KMS-11 (cell line): Measurements from ENCODE around the gene MYL4.
"Not testable (repeated sequence)": the region's sequence is repeated elsewhere in the genome, so short reads cannot be mapped to it uniquely, and the experiment has no call there.

Source experiments
- H2AFZ ChIP-seq: fragments of 200-600 bp; sonication (generic); 2 replicates; pipeline ENCODE4 v1.6.1; 2016; ENCODE audit warnings: antibody characterized with exemption, mixed run types, low read depth
- H3K27ac ChIP-seq: fragments of 200-600 bp; sonication (generic); 2 replicates; pipeline ENCODE4 v1.6.1; 2016; ENCODE audit warnings: mild to moderate bottlenecking, mixed run types
- H3K27me3 ChIP-seq: fragments of 200-600 bp; sonication (generic); 2 replicates; pipeline ENCODE4 v1.6.1; 2017; ENCODE audit warnings: mild to moderate bottlenecking, low read depth, mixed run types, moderate library complexity; ENCODE audit not compliant: insufficient read depth
- H3K36me3 ChIP-seq: fragments of 200-600 bp; sonication (generic); 2 replicates; pipeline ENCODE4 v1.6.1; 2017; ENCODE audit warnings: mild to moderate bottlenecking, mixed run types; ENCODE audit not compliant: insufficient read depth
- H3K4me1 ChIP-seq: fragments of 200-600 bp; sonication (generic); 2 replicates; pipeline ENCODE4 v1.6.1; 2016; ENCODE audit warnings: mild to moderate bottlenecking, low read depth, mixed run types; ENCODE audit not compliant: poor library complexity, severe bottlenecking
- H3K4me2 ChIP-seq: fragments of 200-600 bp; sonication (generic); 2 replicates; pipeline ENCODE4 v1.7.0; 2016; ENCODE audit warnings: mild to moderate bottlenecking, mixed run types
- H3K4me3 ChIP-seq: fragments of 200-600 bp; sonication (generic); IDR thresholded peaks from 2 replicates; pipeline ENCODE4 v1.6.1; 2017; ENCODE audit warnings: low read depth, low read length, mixed read lengths; ENCODE audit not compliant: insufficient read depth
- H3K79me2 ChIP-seq: fragments of 200-600 bp; sonication (generic); 2 replicates; pipeline ENCODE4 v1.6.1; 2016; ENCODE audit warnings: low read depth, mixed run types; ENCODE audit not compliant: insufficient read depth
- H3K9ac ChIP-seq: fragments of 200-600 bp; sonication (generic); 2 replicates; pipeline ENCODE4 v1.6.1; 2016; ENCODE audit warnings: mild to moderate bottlenecking, mixed run types
- H4K20me1 ChIP-seq: fragments of 200-600 bp; sonication (generic); 2 replicates; pipeline ENCODE4 v1.6.1; 2016; ENCODE audit warnings: mild to moderate bottlenecking, mixed run types; ENCODE audit not compliant: insufficient read depth
- CTCF ChIP-seq: fragments of 200-600 bp; sonication (generic); conservative IDR thresholded peaks from 2 replicates; pipeline ENCODE4 v1.6.1; 2017; ENCODE audit warnings: low read depth, mild to moderate bottlenecking, antibody characterized with exemption, low read length, moderate library complexity, mixed read lengths

MYL4 gene

GRCh38 chr17:47265983-47266541 lies 56.9 kb downstream of the MYL4 start:
- no peak overlapping the region for H2AFZ ChIP-seq
- no peak overlapping the region for H3K27ac ChIP-seq
- H3K4me1 ChIP-seq: no peaks in the 10 kb centered on the region
- H3K36me3 ChIP-seq: no peaks in the 10 kb centered on the region
- no peaks in the 10 kb centered on the region for H3K27me3 ChIP-seq
- H3K9ac ChIP-seq: no peak overlapping the region
- no peak overlapping the region for H3K4me3 ChIP-seq
- no peaks in the 10 kb centered on the region for H4K20me1 ChIP-seq
- H3K79me2 ChIP-seq: no peaks in the 10 kb centered on the region
- H3K4me2 ChIP-seq: no peak overlapping the region
- no peak for TF ChIP-seq CTCF

DNA sequence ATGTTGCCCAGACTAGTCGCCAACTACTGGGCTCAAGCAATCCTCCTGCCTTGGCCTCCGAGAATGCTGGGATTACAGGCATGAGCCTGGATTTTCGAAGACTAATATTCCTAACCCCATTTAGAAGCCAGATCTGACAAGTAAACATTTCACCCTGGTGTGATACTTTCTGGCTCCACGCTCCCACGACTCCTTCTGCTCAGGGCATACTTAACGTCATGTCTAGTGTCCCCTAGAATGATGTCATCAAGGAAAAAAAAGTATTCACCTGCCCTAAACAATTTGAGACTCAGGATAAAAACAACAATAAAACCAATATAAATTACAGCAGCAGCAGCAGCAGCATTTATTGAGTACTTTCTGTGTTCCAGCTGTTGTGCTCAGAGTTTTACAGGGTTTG lies 57.6 kb downstream of the MYL4 start:
- no peaks in the 10 kb centered on the region for H3K27me3 ChIP-seq
- no peak overlapping the region for H2AFZ ChIP-seq
- no peak overlapping the region for H3K9ac ChIP-seq
- H4K20me1 ChIP-seq: no peaks in the 10 kb centered on the region
- no peaks in the 10 kb centered on the region for H3K4me1 ChIP-seq
- no peak for TF ChIP-seq CTCF
- no peak overlapping the region for H3K27ac ChIP-seq
- H3K4me2 ChIP-seq: no peak overlapping the region
- H3K4me3 ChIP-seq: no peak overlapping the region
- H3K79me2 ChIP-seq: no peaks in the 10 kb centered on the region
- H3K36me3 ChIP-seq: no peaks in the 10 kb centered on the region

- no peak overlapping the region for H3K9ac ChIP-seq
- H3K36me3 ChIP-seq: no peaks in the 10 kb centered on the region
- no peak overlapping the region for H3K4me2 ChIP-seq
- no peak overlapping the region for H3K27ac ChIP-seq
- H3K27me3 ChIP-seq: no peaks in the 10 kb centered on the region
- H4K20me1 ChIP-seq: no peaks in the 10 kb centered on the region
- H3K4me3 ChIP-seq: no peak overlapping the region
- no peaks in the 10 kb centered on the region for H3K79me2 ChIP-seq
- TF ChIP-seq CTCF: no peak
- H2AFZ ChIP-seq: no peak overlapping the region
- H3K4me1 ChIP-seq: no peaks in the 10 kb centered on the region
Measured at GRCh38 chr17:47267354-47267828, 58.2 kb downstream of the MYL4 start.

DNA sequence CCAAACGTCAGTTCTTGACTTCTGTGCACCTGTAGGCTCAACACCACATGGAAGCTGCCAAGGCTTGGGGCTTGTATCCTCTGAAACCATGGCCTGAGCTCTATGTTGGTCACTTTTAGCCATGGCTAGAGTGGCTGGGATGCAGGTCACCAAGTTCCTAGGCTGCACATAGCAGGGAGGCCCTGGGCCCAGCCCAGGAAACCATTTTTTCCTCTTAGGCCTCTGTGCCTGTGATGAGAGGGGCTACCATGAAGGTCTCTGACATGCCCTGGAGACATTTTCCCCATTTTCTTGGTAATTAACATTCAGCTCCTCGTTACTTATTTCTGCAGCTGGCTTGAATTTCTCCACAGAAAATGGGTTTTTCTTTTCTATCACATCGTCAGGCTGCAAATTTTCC lies 59.8 kb downstream of the MYL4 start:
- not testable (repeated sequence) for H3K4me2 ChIP-seq, H2AFZ ChIP-seq, H3K4me3 ChIP-seq, H3K27ac ChIP-seq, H4K20me1 ChIP-seq, H3K9ac ChIP-seq, H3K4me1 ChIP-seq, H3K79me2 ChIP-seq, H3K27me3 ChIP-seq, H3K36me3 ChIP-seq

DNA sequence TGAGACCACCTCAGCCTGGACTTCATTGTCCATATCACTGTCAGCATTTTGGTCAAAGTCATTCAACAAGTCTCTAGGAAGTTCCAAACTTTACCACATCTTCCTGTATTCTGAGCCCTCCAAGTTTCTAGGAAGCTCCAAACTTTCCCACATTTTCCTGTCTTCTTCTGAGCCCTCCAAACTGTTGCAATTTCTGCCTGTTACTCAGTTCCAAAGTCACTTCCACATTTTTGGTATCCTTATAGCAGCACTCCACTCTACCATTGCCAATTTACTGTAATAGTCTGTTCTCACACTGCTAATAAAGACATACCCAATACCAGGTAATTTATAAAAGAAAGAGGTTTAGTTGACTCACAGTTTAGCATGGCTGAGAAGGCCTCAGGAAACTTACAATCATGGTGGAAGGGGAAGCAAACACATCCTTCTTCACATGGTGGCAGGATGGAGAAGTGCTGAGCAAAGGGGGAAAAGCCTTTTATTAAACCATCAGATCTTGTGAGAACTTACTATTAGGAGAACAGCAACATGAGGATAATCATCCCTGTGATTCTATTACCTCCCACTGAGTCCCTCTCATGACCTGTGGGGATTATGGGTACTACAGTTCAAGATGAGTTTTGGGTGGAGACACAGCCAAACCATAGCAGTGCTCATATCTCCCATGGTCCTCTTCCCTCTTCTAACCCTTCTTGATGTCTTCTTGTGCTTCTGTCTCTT lies 60.6 kb downstream of the MYL4 start:
- not testable (repeated sequence) for H3K4me1 ChIP-seq, H2AFZ ChIP-seq, H3K4me2 ChIP-seq, H3K79me2 ChIP-seq, H3K9ac ChIP-seq, H3K36me3 ChIP-seq, H3K27me3 ChIP-seq, H4K20me1 ChIP-seq, H3K27ac ChIP-seq, H3K4me3 ChIP-seq
